ENCODE results near the gene FAM20C. TPM values are rescaled to one million over a fixed set of nuclear protein-coding genes. Genes with fewer than 3 reads are reported as not detected.

The FAM20C gene
- total RNA-seq, 2 donors from 2014 or later = 37.8 to 62.0 TPM

- Histone ChIP-seq H3K36me3 (no peaks in the 10 kb centered on the region), H3K4me1 (replicated peaks) (peaks cover 6% of the 10 kb centered on the region), H3K4me3 (no peak overlapping the region), H3K9me3 (no peaks in the 10 kb centered on the region), H3K27me3 (replicated peaks; ENCODE audit: insufficient read depth) (no peaks in the 10 kb centered on the region), H3K27ac (no peak overlapping the region)
- no peak for TF ChIP-seq POLR2AphosphoS5 (IDR thresholded peaks at IDR 0.05)
- TF ChIP-seq, protein P1, sequence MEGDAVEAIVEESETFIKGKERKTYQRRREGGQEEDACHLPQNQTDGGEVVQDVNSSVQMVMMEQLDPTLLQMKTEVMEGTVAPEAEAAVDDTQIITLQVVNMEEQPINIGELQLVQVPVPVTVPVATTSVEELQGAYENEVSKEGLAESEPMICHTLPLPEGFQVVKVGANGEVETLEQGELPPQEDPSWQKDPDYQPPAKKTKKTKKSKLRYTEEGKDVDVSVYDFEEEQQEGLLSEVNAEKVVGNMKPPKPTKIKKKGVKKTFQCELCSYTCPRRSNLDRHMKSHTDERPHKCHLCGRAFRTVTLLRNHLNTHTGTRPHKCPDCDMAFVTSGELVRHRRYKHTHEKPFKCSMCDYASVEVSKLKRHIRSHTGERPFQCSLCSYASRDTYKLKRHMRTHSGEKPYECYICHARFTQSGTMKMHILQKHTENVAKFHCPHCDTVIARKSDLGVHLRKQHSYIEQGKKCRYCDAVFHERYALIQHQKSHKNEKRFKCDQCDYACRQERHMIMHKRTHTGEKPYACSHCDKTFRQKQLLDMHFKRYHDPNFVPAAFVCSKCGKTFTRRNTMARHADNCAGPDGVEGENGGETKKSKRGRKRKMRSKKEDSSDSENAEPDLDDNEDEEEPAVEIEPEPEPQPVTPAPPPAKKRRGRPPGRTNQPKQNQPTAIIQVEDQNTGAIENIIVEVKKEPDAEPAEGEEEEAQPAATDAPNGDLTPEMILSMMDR (IDR thresholded peaks at IDR 0.05) = no peak
- no peak for TF ChIP-seq POLR2A (IDR thresholded peaks at IDR 0.05)
- no peak for DNase-seq (ENCODE audit: low spot score)
- 85% methylated on average over 28 of the region's 28 CpGs for WGBS
- intact Hi-C loops (cut with DNase I) = no loop called here
Measured at GRCh38 chr7:187227-187927, 5.0 kb upstream of the FAM20C start.

- DNase-seq (ENCODE audit: low spot score) = no peak
- H3K27ac ChIP-seq = no peak overlapping the region
- intact Hi-C loops (cut with DNase I) = no loop called here
- H3K4me3 ChIP-seq = no peak overlapping the region
- no peaks in the 10 kb centered on the region for H3K27me3 ChIP-seq (replicated peaks; ENCODE audit: insufficient read depth)
- 93% methylated on average over 11 of the region's 11 CpGs for WGBS
- H3K36me3 ChIP-seq = no peaks in the 10 kb centered on the region
- peaks cover 6% of the 10 kb centered on the region for H3K4me1 ChIP-seq (replicated peaks)
- no peak for TF ChIP-seq POLR2A (IDR thresholded peaks at IDR 0.05)
- TF ChIP-seq, protein P1 (IDR thresholded peaks at IDR 0.05) = no peak
- TF ChIP-seq POLR2AphosphoS5 (IDR thresholded peaks at IDR 0.05) = no peak
- H3K9me3 ChIP-seq = no peaks in the 10 kb centered on the region
Measured at GRCh38 chr7:188174-188573, 4.2 kb upstream of the FAM20C start.

- TF ChIP-seq POLR2AphosphoS5 (IDR thresholded peaks at IDR 0.05) = no peak
- TF ChIP-seq POLR2A (IDR thresholded peaks at IDR 0.05) = no peak
- TF ChIP-seq, protein P1 (IDR thresholded peaks at IDR 0.05) = no peak
- Histone ChIP-seq H3K9me3 (no peaks in the 10 kb centered on the region), H3K36me3 (no peaks in the 10 kb centered on the region), H3K27me3 (replicated peaks; ENCODE audit: insufficient read depth) (no peaks in the 10 kb centered on the region), H3K4me3 (no peak overlapping the region), H3K4me1 (replicated peaks) (peaks cover 6% of the 10 kb centered on the region), H3K27ac (no peak overlapping the region)
- DNase-seq (ENCODE audit: low spot score) = no peak
- intact Hi-C loops (cut with DNase I) = no loop called here
- WGBS = 73% methylated on average over 23 of the region's 24 CpGs
Measured at GRCh38 chr7:188727-189500, 3.5 kb upstream of the FAM20C start.

- WGBS = 69% methylated on average over 4 of the region's 4 CpGs
- Histone ChIP-seq H3K27ac (no peak overlapping the region), H3K36me3 (no peaks in the 10 kb centered on the region), H3K9me3 (no peaks in the 10 kb centered on the region), H3K4me3 (no peak overlapping the region), H3K4me1 (replicated peaks) (peaks cover 6% of the 10 kb centered on the region), H3K27me3 (replicated peaks; ENCODE audit: insufficient read depth) (no peaks in the 10 kb centered on the region)
- TF ChIP-seq, protein P1 (IDR thresholded peaks at IDR 0.05) = no peak
- TF ChIP-seq POLR2A (IDR thresholded peaks at IDR 0.05) (no peak), POLR2AphosphoS5 (IDR thresholded peaks at IDR 0.05) (no peak)
- DNase-seq (ENCODE audit: low spot score) = no peak
- intact Hi-C loops (cut with DNase I) = loop anchor here (5.0 kb wide), 1 partner anchor 43 kb away; no protein-coding TSS in a partner anchor
Measured at GRCh38 chr7:189719-190118, 2.7 kb upstream of the FAM20C start.

Data from prostate gland (tissue), 2 donors.